HepG2 (cell line): ENCODE results near the gene NKRF. TPM values are rescaled to one million over a fixed set of nuclear protein-coding genes. Genes with fewer than 3 reads are reported as not detected.

ENCODE experiments used
- ATAC-seq: fragments of 200-7000 bp; cut with Tn5 transposase; 3 replicates; pipeline ENCODE4 v1.9.1; 2020; ENCODE audit warnings: mild to moderate bottlenecking, moderate library complexity
- BruUV-seq: library from RNA; stranded (reverse); fragments of 400-500 nt; replicated peaks from 2 replicates; lab custom pipeline; 2021; lab: Mats Ljungman, UMichigan
- CTCF ChIA-PET: fragments of 300-600 bp; formaldehyde crosslinking; extraction: SDS; loops from one replicate; lab custom pipeline; 2021; ENCODE audit warnings: low total read pairs, inconsistent platforms, low intra/inter-chr PET ratio; lab: Yijun Ruan, JAX
- POLR2A ChIA-PET: fragments of 350-600 bp; sonication (Branson Sonifier 250); formaldehyde crosslinking; loops from one replicate; lab custom pipeline; 2020; ENCODE audit warnings: antibody characterized with exemption, inconsistent platforms; lab: Yijun Ruan, JAX
- DNase-seq: peaks from one replicate; pipeline ENCODE4 v3.0.0-alpha.2; 2015; ENCODE audit warnings: low spot score
- FAIRE-seq: peaks from 3 replicates; lab custom pipeline; 2011; peaks lifted over from hg19 to GRCh38; lab: Jason Lieb, UNC
- H2AFZ ChIP-seq: one replicate; pipeline ENCODE4 v1.6.1; 2011; ENCODE audit warnings: low read length, inconsistent platforms
- H3K27ac ChIP-seq: fragments of 300-600 bp; 3 replicates; pipeline ENCODE4 v1.8.0; 2011; ENCODE audit warnings: mixed run types, mild to moderate bottlenecking, mixed read lengths, low read length, inconsistent platforms; ENCODE audit not compliant: insufficient read depth; ENCODE audit errors: extremely low read length
- H3K27me3 ChIP-seq, 2 experiments: fragments of 200-600 bp in 1 of 2; 2 replicates in 1 of 2; 3 replicates in 1 of 2; pipeline versions ENCODE4 v1.6.0 to v1.8.0; 2011; ENCODE audit warnings: low read length in 2 of 2, mild to moderate bottlenecking in 2 of 2, moderate library complexity in 2 of 2, inconsistent platforms in 1 of 2; ENCODE audit not compliant: insufficient read depth in 2 of 2, control insufficient read depth in 1 of 2
- H3K36me3 ChIP-seq, 2 experiments: fragments of 200-600 bp in 1 of 2; replicated peaks in 1 of 2; 2 replicates in 1 of 2; 3 replicates in 1 of 2; pipeline versions ENCODE4 v1.5.1 to v1.8.0; 2011; ENCODE audit warnings: low read length in 2 of 2, inconsistent platforms in 1 of 2; ENCODE audit not compliant: insufficient read depth in 2 of 2, control insufficient read depth in 1 of 2
- H3K4me1 ChIP-seq: 2 replicates; pipeline ENCODE4 v1.5.1; 2012; ENCODE audit warnings: low read length, inconsistent platforms; ENCODE audit not compliant: insufficient read depth
- H3K4me2 ChIP-seq: 2 replicates; pipeline ENCODE4 v1.6.0; 2011; ENCODE audit warnings: low read depth, low read length, inconsistent platforms
- H3K4me3 ChIP-seq, 3 experiments: fragments of 200-600 bp in 1 of 3; sonication (generic), shearing (Covaris generic) in 1 of 3; replicated peaks in 1 of 3; 2 replicates each; pipeline ENCODE4 v1.5.1; 2011 to 2016; ENCODE audit warnings: low read length in 3 of 3, inconsistent platforms in 2 of 3, low read depth in 2 of 3, mild to moderate bottlenecking in 2 of 3, control low read depth in 1 of 3, mixed read lengths in 1 of 3; ENCODE audit not compliant: insufficient read depth in 1 of 3
- H3K79me2 ChIP-seq: one replicate; pipeline ENCODE4 v1.6.1; 2011; ENCODE audit warnings: low read length, inconsistent platforms; ENCODE audit not compliant: insufficient read depth
- H3K9ac ChIP-seq: 2 replicates; pipeline ENCODE4 v1.6.0; 2011; ENCODE audit warnings: mild to moderate bottlenecking, low read depth, low read length, inconsistent platforms; ENCODE audit not compliant: insufficient read depth
- H3K9me3 ChIP-seq: 2 replicates; pipeline ENCODE4 v1.5.1; 2012; ENCODE audit warnings: mild to moderate bottlenecking, low read length
- H4K20me1 ChIP-seq: 2 replicates; pipeline ENCODE4 v1.6.0; 2011; ENCODE audit warnings: inconsistent platforms, mild to moderate bottlenecking, low read length, moderate library complexity; ENCODE audit not compliant: insufficient read depth
- ARHGAP35 ChIP-seq: sonication (generic); formaldehyde crosslinking; IDR thresholded peaks from 2 replicates; pipeline ENCODE4 v1.9.0; 2022; ENCODE audit warnings: mild to moderate bottlenecking, inconsistent platforms, moderate library complexity, missing genetic modification reagents, borderline replicate concordance
- ASH2L ChIP-seq: fragments of 300-600, 200-600 bp; sonication (generic); IDR thresholded peaks from 2 replicates; pipeline ENCODE4 v1.7.0; 2017; ENCODE audit warnings: low read depth, mild to moderate bottlenecking, moderate library complexity, mixed read lengths, low read length; ENCODE audit not compliant: insufficient read length
- ATM ChIP-seq: fragments of 450-650 bp; IDR thresholded peaks from 2 replicates; pipeline ENCODE4 v1.7.1; 2017; ENCODE audit warnings: mild to moderate bottlenecking, borderline replicate concordance
- HIVEP1 ChIP-seq: sonication (generic); formaldehyde crosslinking; IDR thresholded peaks from 2 replicates; pipeline ENCODE4 v1.4.0; 2020; ENCODE audit warnings: mild to moderate bottlenecking, missing genetic modification reagents
- KDM5A ChIP-seq: fragments of 200-600 bp; sonication (generic); IDR thresholded peaks from 2 replicates; pipeline ENCODE4 v1.7.0; 2018; ENCODE audit warnings: antibody characterized with exemption, mild to moderate bottlenecking, low read length, borderline replicate concordance
- MTF1 ChIP-seq: sonication (generic); formaldehyde crosslinking; IDR thresholded peaks from 2 replicates; pipeline ENCODE4 v1.5.0; 2020; ENCODE audit warnings: missing genetic modification reagents
- MXD4 ChIP-seq: IDR thresholded peaks from 2 replicates; pipeline ENCODE4 v1.6.1; 2016; ENCODE audit warnings: mild to moderate bottlenecking, missing biosample characterization, missing genetic modification reagents
- NKX3-1 ChIP-seq: sonication (generic); formaldehyde crosslinking; IDR thresholded peaks from 2 replicates; pipeline ENCODE4 v1.5.0; 2020; ENCODE audit warnings: missing genetic modification reagents
- RBAK ChIP-seq: sonication (generic); formaldehyde crosslinking; IDR thresholded peaks from 2 replicates; pipeline ENCODE4 v1.5.1; 2020; ENCODE audit warnings: mild to moderate bottlenecking, missing genetic modification reagents
- SRSF1 ChIP-seq: fragments of 200-400 bp; formaldehyde crosslinking; optimal IDR thresholded peaks from 2 replicates; pipeline ENCODE3; 2017; ENCODE audit warnings: mild to moderate bottlenecking, low read depth, low read length, moderate library complexity
- ZMYM3 ChIP-seq: sonication (generic); formaldehyde crosslinking; IDR thresholded peaks from 2 replicates; pipeline ENCODE4 v1.5.1; 2020; ENCODE audit warnings: mild to moderate bottlenecking, missing genetic modification reagents
- ZNF205 ChIP-seq: IDR thresholded peaks from 2 replicates; pipeline ENCODE4 v1.6.1; 2018; ENCODE audit warnings: missing biosample characterization, missing genetic modification reagents
- ZNF292 ChIP-seq: sonication (generic); formaldehyde crosslinking; IDR thresholded peaks from 2 replicates; pipeline ENCODE4 v1.8.1; 2022; ENCODE audit warnings: mild to moderate bottlenecking, low read depth, missing genetic modification reagents, borderline replicate concordance
- ZNF343 ChIP-seq: sonication (generic); formaldehyde crosslinking; IDR thresholded peaks from 2 replicates; pipeline ENCODE4 v1.4.0; 2020; ENCODE audit warnings: mild to moderate bottlenecking, missing genetic modification reagents
- ZNF619 ChIP-seq: sonication (generic); formaldehyde crosslinking; IDR thresholded peaks from 2 replicates; pipeline ENCODE4 v1.4.0; 2020; ENCODE audit warnings: mild to moderate bottlenecking, missing genetic modification reagents
- ZNF629 ChIP-seq: sonication (generic); formaldehyde crosslinking; conservative IDR thresholded peaks from 2 replicates; pipeline ENCODE4 v1.5.0; 2020; ENCODE audit warnings: missing genetic modification reagents
- ZNF749 ChIP-seq: sonication (generic); formaldehyde crosslinking; IDR thresholded peaks from 2 replicates; pipeline ENCODE4 v1.8.0; 2022; ENCODE audit warnings: mild to moderate bottlenecking, missing genetic modification reagents, moderate library complexity, borderline replicate concordance
- ZNF772 ChIP-seq: sonication (generic); formaldehyde crosslinking; IDR thresholded peaks from 2 replicates; pipeline ENCODE4 v1.5.0; 2020; ENCODE audit warnings: mild to moderate bottlenecking, missing genetic modification reagents
- ZNF850 ChIP-seq: sonication (generic); formaldehyde crosslinking; conservative IDR thresholded peaks from 2 replicates; pipeline ENCODE4 v1.9.0; 2021; ENCODE audit warnings: mild to moderate bottlenecking, missing genetic modification reagents
- WGBS: methylation state at CpG from one replicate; pipeline ENCODE4 v1.1.6; 2017; ENCODE audit warnings: low lambda C conversion rate; 5-methylcytosine and 5-hydroxymethylcytosine counted together
- in situ Hi-C: cut with HindIII; loops from 2 replicates; pipeline ENCODE4 v1.10.0; 2017; ENCODE audit warnings: low pct_unique_long_range_greater_than_20kb; ENCODE audit not compliant: extremely low pct_ligation_motif_present
- intact Hi-C: fragments of 100-400 bp; cut with micrococcal nuclease; formaldehyde crosslinking; loops from one replicate; pipeline ENCODE4 v1.10.0; 2022; ENCODE audit not compliant: unreplicated experiment
- polyA plus RNA-seq, 8 experiments: library from polyadenylated mRNA; depleted of rRNA in 3 of 8; stranded (reverse) in 7 of 8; unstranded in 1 of 8; fragments of >200 nt; fragmentation: Illumina TruSeq in 4 of 8; extraction: Trizol in 4 of 8; gene quantifications; 2 replicates each; pipeline versions ENCODE4 v1.2.1 to v1.2.3, GENCODE V29; 2011 to 2016; ENCODE audit warnings: low read depth in 4 of 8, missing spikeins in 1 of 8, mixed read lengths in 1 of 8; ENCODE audit not compliant: insufficient read depth in 1 of 8
- total RNA-seq, 5 experiments: library from RNA; depleted of rRNA; stranded (reverse); fragments of >200 nt; fragmentation: Illumina TruSeq; extraction: Trizol; gene quantifications; 2 replicates each; pipeline ENCODE4 v1.2.3, GENCODE V29; 2016; ENCODE audit warnings: low read depth in 1 of 5
- TF ChIP-seq, protein P1 (sequence below): sonication (generic); formaldehyde crosslinking; IDR thresholded peaks from 2 replicates; pipeline ENCODE4 v1.5.1; 2020; ENCODE audit warnings: mild to moderate bottlenecking, missing genetic modification reagents
- TF ChIP-seq, protein P2 (sequence below): sonication (generic); formaldehyde crosslinking; IDR thresholded peaks from 2 replicates; pipeline ENCODE4 v1.8.0; 2022; ENCODE audit warnings: missing genetic modification reagents, mild to moderate bottlenecking, moderate library complexity, borderline replicate concordance

Gene NKRF
- total and polyA plus RNA-seq, 2 of the 13 experiments (the other 11 are each of a cell fraction or from before 2014, with no cell fraction given) = 3.3 to 6.0 TPM

DNA sequence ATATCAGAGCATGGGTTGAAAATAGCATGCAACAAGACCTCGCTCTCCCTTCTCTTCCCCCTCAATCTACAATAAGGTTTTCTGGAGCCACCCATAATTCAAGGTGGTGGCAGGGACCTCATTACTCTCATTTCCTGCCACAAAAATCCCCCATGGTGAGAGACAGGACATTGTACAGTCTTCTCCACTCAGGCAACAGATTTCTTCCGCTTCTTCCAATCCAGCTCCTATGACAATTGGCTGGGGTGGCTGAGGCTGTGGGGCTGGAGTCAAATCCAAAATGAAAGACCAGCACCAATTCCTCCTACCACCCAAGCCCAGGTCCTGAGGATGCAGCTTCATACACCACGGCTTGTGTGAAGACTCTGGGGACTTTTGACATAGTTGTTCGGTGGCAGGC lies 40.3 kb upstream of the NKRF start (continued):
- TF ChIP-seq, protein P1, sequence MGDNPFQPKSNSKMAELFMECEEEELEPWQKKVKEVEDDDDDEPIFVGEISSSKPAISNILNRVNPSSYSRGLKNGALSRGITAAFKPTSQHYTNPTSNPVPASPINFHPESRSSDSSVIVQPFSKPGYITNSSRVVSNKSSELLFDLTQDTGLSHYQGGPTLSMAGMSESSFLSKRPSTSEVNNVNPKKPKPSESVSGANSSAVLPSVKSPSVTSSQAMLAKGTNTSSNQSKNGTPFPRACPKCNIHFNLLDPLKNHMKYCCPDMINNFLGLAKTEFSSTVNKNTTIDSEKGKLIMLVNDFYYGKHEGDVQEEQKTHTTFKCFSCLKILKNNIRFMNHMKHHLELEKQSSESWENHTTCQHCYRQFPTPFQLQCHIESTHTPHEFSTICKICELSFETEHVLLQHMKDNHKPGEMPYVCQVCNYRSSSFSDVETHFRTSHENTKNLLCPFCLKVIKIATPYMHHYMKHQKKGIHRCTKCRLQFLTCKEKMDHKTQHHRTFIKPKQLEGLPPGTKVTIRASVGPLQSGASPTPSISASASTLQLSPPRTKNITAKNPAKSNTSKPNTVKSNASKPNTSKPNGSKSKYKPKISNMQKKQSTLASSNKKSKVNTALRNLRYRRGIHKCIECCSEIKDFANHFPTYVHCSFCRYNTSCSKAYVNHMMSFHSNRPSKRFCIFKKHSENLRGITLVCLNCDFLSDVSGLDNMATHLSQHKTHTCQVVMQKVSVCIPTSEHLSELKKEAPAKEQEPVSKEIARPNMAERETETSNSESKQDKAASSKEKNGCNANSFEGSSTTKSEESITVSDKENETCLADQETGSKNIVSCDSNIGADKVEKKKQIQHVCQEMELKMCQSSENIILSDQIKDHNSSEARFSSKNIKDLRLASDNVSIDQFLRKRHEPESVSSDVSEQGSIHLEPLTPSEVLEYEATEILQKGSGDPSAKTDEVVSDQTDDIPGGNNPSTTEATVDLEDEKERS = no peak
- TF ChIP-seq ZNF749 (CRISPR knock-in tag) (no peak), KDM5A (no peak), ARHGAP35 (CRISPR knock-in tag) (no peak)

DNA sequence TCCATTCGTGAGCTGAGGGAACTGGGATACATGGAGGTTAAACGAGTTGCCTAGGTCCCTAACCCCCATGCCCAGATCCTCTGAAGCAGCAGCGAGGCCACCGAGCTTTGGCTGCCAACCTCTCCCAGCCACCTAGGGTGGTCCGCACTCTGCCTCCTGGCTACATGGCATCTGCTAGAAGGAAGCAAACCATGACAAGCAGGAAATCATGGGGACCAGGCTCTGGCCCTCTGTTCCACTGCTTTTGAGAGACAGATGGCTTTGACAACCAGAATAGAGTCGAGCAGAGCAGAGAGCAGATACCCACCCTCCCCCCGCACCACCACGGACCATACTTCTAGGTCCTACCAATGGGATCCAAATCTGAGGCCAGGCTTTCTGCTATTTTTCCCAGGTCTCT lies 37.5 kb upstream of the NKRF start:
- FAIRE-seq = no peak
- in situ Hi-C loops (no loop called here), intact Hi-C loops (no loop called here)
- Histone ChIP-seq H3K9ac (no peak overlapping the region), H3K79me2 (no peaks in the 10 kb centered on the region), H4K20me1 (no peaks in the 10 kb centered on the region), H3K36me3 (no peaks in the 10 kb centered on the region), H3K4me2 (no peak overlapping the region), H3K4me3 (no peak overlapping the region), H2AFZ (no peak overlapping the region), H3K27me3 (no peaks in the 10 kb centered on the region), H3K9me3 (no peaks in the 10 kb centered on the region), H3K4me1 (peaks cover 6% of the 10 kb centered on the region; the same call in 1 of the 2 replicates), H3K27ac (no peak overlapping the region)
- ChIA-PET CTCF (no interaction called here), POLR2A (no interaction called here)
- DNase-seq = no peak
- BruUV-seq = no TSS peak
- 100% methylated on average over 1 of the region's 8 CpGs for WGBS
- no peak for ATAC-seq
- TF ChIP-seq ZNF292 (CRISPR knock-in tag) (no peak), ZNF619 (no peak), HIVEP1 (no peak), ZNF629 (CRISPR knock-in tag) (no peak), ZMYM3 (CRISPR knock-in tag) (no peak), ASH2L (no peak), RBAK (CRISPR knock-in tag) (no peak), ZNF343 (CRISPR knock-in tag) (no peak), ATM (no peak), MTF1 (CRISPR knock-in tag) (no peak), MXD4 (CRISPR knock-in tag) (no peak), ZNF850 (no peak), ZNF772 (CRISPR knock-in tag) (no peak), ZNF205 (CRISPR knock-in tag) (no peak), NKX3-1 (no peak), SRSF1 (no peak)
- TF ChIP-seq, protein P2, sequence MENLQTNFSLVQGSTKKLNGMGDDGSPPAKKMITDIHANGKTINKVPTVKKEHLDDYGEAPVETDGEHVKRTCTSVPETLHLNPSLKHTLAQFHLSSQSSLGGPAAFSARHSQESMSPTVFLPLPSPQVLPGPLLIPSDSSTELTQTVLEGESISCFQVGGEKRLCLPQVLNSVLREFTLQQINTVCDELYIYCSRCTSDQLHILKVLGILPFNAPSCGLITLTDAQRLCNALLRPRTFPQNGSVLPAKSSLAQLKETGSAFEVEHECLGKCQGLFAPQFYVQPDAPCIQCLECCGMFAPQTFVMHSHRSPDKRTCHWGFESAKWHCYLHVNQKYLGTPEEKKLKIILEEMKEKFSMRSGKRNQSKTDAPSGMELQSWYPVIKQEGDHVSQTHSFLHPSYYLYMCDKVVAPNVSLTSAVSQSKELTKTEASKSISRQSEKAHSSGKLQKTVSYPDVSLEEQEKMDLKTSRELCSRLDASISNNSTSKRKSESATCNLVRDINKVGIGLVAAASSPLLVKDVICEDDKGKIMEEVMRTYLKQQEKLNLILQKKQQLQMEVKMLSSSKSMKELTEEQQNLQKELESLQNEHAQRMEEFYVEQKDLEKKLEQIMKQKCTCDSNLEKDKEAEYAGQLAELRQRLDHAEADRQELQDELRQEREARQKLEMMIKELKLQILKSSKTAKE (CRISPR knock-in tag) = no peak
